ENCODE results near the gene MED25. TPM values are rescaled to one million over a fixed set of nuclear protein-coding genes. Genes with fewer than 3 reads are reported as not detected.

Gene MED25
- total and polyA plus RNA-seq, 12 donors = 39.5 to 149 (median 54.9) TPM

- Histone ChIP-seq H3K9me3 (no peaks in the 10 kb centered on the region), H3K27ac (peak overlapping the region in 5 of 10 donors; percentile 10 to 33 (median 15)), H3K4me3 (no peak overlapping the region), H3K36me3 (peaks cover 0 to 94% (median 32%) of the 10 kb centered on the region in 9 donors), H3K4me1 (peaks cover 4 to 16% (median 9%) of the 10 kb centered on the region in 9 donors), H3K27me3 (no peaks in the 10 kb centered on the region)
- 62 to 72% methylated on average over 17 of the region's 17 CpGs for WGBS, 2 donors
- DNase-seq (no peak), ATAC-seq (no peak)
- TF ChIP-seq CTCF (IDR thresholded peaks at IDR 0.05) = no peak
- intact Hi-C loops (cut with DNase I) = loop anchor here in 1 of 10 donors (10.0 kb wide), 1 partner anchor 346 kb away; the partner anchor contains the start of gene FCGRT
Measured at GRCh38 chr19:49860336-49861102, 42.4 kb downstream of the MED25 start.

GRCh38 chr19:49861107-49861506 lies 43.0 kb downstream of the MED25 start:
- 39 to 48% methylated on average over 13 of the region's 13 CpGs for WGBS, 2 donors
- peak overlapping the region in 5 of 10 donors; percentile 10 to 33 (median 15) for H3K27ac ChIP-seq

GRCh38 chr19:49861541-49862378 lies 43.7 kb downstream of the MED25 start:
- no peak overlapping the region for H3K27ac ChIP-seq
- intact Hi-C loops (cut with DNase I) = loop anchor here in 1 of 10 donors (10.0 kb wide), 1 partner anchor 347 kb away; the partner anchor contains the start of gene FCGRT
- ATAC-seq (no peak), DNase-seq (peak in 1 of 2 donors; percentile 4)
- WGBS, 2 donors = 80 to 85% methylated on average over 59 to 60 of the region's 60 CpGs
- peaks cover 0 to 82% (median 32%) of the 10 kb centered on the region in 9 donors for H3K36me3 ChIP-seq
- peaks cover 12 to 29% (median 22%) of the 10 kb centered on the region in 9 donors for H3K4me1 ChIP-seq
- no peaks in the 10 kb centered on the region for H3K27me3 ChIP-seq
- no peaks in the 10 kb centered on the region for H3K9me3 ChIP-seq
- no peak overlapping the region for H3K4me3 ChIP-seq
- no peak for TF ChIP-seq CTCF (IDR thresholded peaks at IDR 0.05)

More at GRCh38 chr19:49861107-49861506, 43.0 kb downstream of the MED25 start:
- H3K27me3 ChIP-seq = no peaks in the 10 kb centered on the region
- intact Hi-C loops (cut with DNase I) = loop anchor here in 1 of 10 donors (10.0 kb wide), 1 partner anchor 346 kb away; the partner anchor contains the start of gene FCGRT
- H3K9me3 ChIP-seq = no peaks in the 10 kb centered on the region
- peaks cover 7 to 22% (median 15%) of the 10 kb centered on the region in 9 donors for H3K4me1 ChIP-seq
- TF ChIP-seq CTCF (IDR thresholded peaks at IDR 0.05) = no peak
- DNase-seq (peak in 1 of 2 donors; percentile 48), ATAC-seq (peak in 1 of 8 donors; percentile 18)
- no peak overlapping the region for H3K4me3 ChIP-seq
- H3K36me3 ChIP-seq = peaks cover 0 to 88% (median 32%) of the 10 kb centered on the region in 9 donors

Data from heart right ventricle (tissue), 16 donors.